ENCODE results near the gene CDK10. TPM values are rescaled to one million over a fixed set of nuclear protein-coding genes. Genes with fewer than 3 reads are reported as not detected.

Gene CDK10
- total and polyA plus RNA-seq, 4 donors, result 34.7 to 115 (median 82.4) TPM

- no peak for DNase-seq (ENCODE audit: low read depth in 4 of 6, low spot score in 6 of 6)
- peaks cover 79% of the 10 kb centered on the region for H3K36me3 ChIP-seq (ENCODE audit: control insufficient read depth, insufficient read depth, low read length)
- 95% methylated on average over 12 of the region's 12 CpGs for WGBS (ENCODE audit: insufficient coverage)
- H3K4me3 ChIP-seq (ENCODE audit: low read depth, low read length), result no peak overlapping the region
- no peak overlapping the region for H3K27ac ChIP-seq (ENCODE audit: low read depth, low read length)
- no peaks in the 10 kb centered on the region for H3K9me3 ChIP-seq (ENCODE audit: control insufficient read depth, insufficient read depth, low read length)
- peaks cover 1% of the 10 kb centered on the region for H3K4me1 ChIP-seq (ENCODE audit: control insufficient read depth, insufficient read depth, low read length)
- no peaks in the 10 kb centered on the region for H3K27me3 ChIP-seq (ENCODE audit: control insufficient read depth, insufficient read depth, low read length)
Observed at GRCh38 chr16:89646906-89647305, 39.6 kb upstream of the CDK10 start.

- peaks cover 5% of the 10 kb centered on the region for H3K4me1 ChIP-seq (ENCODE audit: control insufficient read depth, insufficient read depth, low read length)
- no peak for DNase-seq (ENCODE audit: low read depth in 4 of 6, low spot score in 6 of 6)
- H3K36me3 ChIP-seq (ENCODE audit: control insufficient read depth, insufficient read depth, low read length), result peaks cover 75% of the 10 kb centered on the region
- 91% methylated on average over 15 of the region's 15 CpGs for WGBS (ENCODE audit: insufficient coverage)
- no peaks in the 10 kb centered on the region for H3K9me3 ChIP-seq (ENCODE audit: control insufficient read depth, insufficient read depth, low read length)
- no peak overlapping the region for H3K4me3 ChIP-seq (ENCODE audit: low read depth, low read length)
- H3K27ac ChIP-seq (ENCODE audit: low read depth, low read length), result no peak overlapping the region
- no peaks in the 10 kb centered on the region for H3K27me3 ChIP-seq (ENCODE audit: control insufficient read depth, insufficient read depth, low read length)
Observed at GRCh38 chr16:89651584-89651983, 34.9 kb upstream of the CDK10 start.

- Histone ChIP-seq H3K4me3 (ENCODE audit: low read depth, low read length) (no peak overlapping the region), H3K36me3 (ENCODE audit: control insufficient read depth, insufficient read depth, low read length) (peaks cover 55% of the 10 kb centered on the region), H3K9me3 (ENCODE audit: control insufficient read depth, insufficient read depth, low read length) (no peaks in the 10 kb centered on the region), H3K27me3 (ENCODE audit: control insufficient read depth, insufficient read depth, low read length) (no peaks in the 10 kb centered on the region), H3K4me1 (ENCODE audit: control insufficient read depth, insufficient read depth, low read length) (peaks cover 17% of the 10 kb centered on the region), H3K27ac (ENCODE audit: low read depth, low read length) (no peak overlapping the region)
- no peak for DNase-seq (ENCODE audit: low read depth in 4 of 6, low spot score in 6 of 6)
- 96% methylated on average over 4 of the region's 10 CpGs for WGBS (ENCODE audit: insufficient coverage)
Observed at GRCh38 chr16:89653656-89654295, 32.7 kb upstream of the CDK10 start.

GRCh38 chr16:89655062-89655643, 31.3 kb upstream of the CDK10 start:
- Histone ChIP-seq H3K4me1 (ENCODE audit: control insufficient read depth, insufficient read depth, low read length) (peaks cover 26% of the 10 kb centered on the region), H3K36me3 (ENCODE audit: control insufficient read depth, insufficient read depth, low read length) (peaks cover 51% of the 10 kb centered on the region), H3K27ac (ENCODE audit: low read depth, low read length) (no peak overlapping the region), H3K9me3 (ENCODE audit: control insufficient read depth, insufficient read depth, low read length) (no peaks in the 10 kb centered on the region), H3K4me3 (ENCODE audit: low read depth, low read length) (no peak overlapping the region), H3K27me3 (ENCODE audit: control insufficient read depth, insufficient read depth, low read length) (no peaks in the 10 kb centered on the region)
- 92% methylated on average over 9 of the region's 10 CpGs for WGBS (ENCODE audit: insufficient coverage)
- no peak for DNase-seq (ENCODE audit: low read depth in 4 of 6, low spot score in 6 of 6)

- WGBS (ENCODE audit: insufficient coverage), result 29% methylated on average over 31 of the region's 32 CpGs
- peaks cover 26% of the 10 kb centered on the region for H3K4me1 ChIP-seq (ENCODE audit: control insufficient read depth, insufficient read depth, low read length)
- peak overlapping the region; percentile 72 for H3K4me3 ChIP-seq (ENCODE audit: low read depth, low read length)
- H3K36me3 ChIP-seq (ENCODE audit: control insufficient read depth, insufficient read depth, low read length), result peaks cover 46% of the 10 kb centered on the region
- no peak for DNase-seq (ENCODE audit: low read depth in 4 of 6, low spot score in 6 of 6)
- H3K27me3 ChIP-seq (ENCODE audit: control insufficient read depth, insufficient read depth, low read length), result no peaks in the 10 kb centered on the region
- H3K9me3 ChIP-seq (ENCODE audit: control insufficient read depth, insufficient read depth, low read length), result no peaks in the 10 kb centered on the region
- H3K27ac ChIP-seq (ENCODE audit: low read depth, low read length), result no peak overlapping the region
Observed at GRCh38 chr16:89656435-89657121, 29.9 kb upstream of the CDK10 start.

- peak; percentile 78 to 97 (median 86) for DNase-seq (ENCODE audit: low read depth in 4 of 6, low spot score in 6 of 6)
- Histone ChIP-seq H3K9me3 (ENCODE audit: control insufficient read depth, insufficient read depth, low read length) (no peaks in the 10 kb centered on the region), H3K27ac (ENCODE audit: low read depth, low read length) (no peak within 1 kb of the TSS), H3K27me3 (ENCODE audit: control insufficient read depth, insufficient read depth, low read length) (no peaks in the 10 kb centered on the region), H3K4me1 (ENCODE audit: control insufficient read depth, insufficient read depth, low read length) (peaks cover 26% of the 10 kb centered on the region), H3K4me3 (ENCODE audit: low read depth, low read length) (peak within 1 kb of the TSS; percentile 72), H3K36me3 (ENCODE audit: control insufficient read depth, insufficient read depth, low read length) (peaks cover 41% of the 10 kb centered on the region)
- under 1% methylated on average over 99 of the region's 99 CpGs for WGBS (ENCODE audit: insufficient coverage)
Observed at GRCh38 chr16:89657442-89658220, 28.9 kb upstream of the CDK10 start, which contains the start of the genes CHMP1A and SPATA33. Gene CHMP1A, minus strand, starts transcription at chr16:89657708. Its CDS starts 120 bp downstream, at chr16:89657588. Gene SPATA33, plus strand, starts transcription at chr16:89657836. Its CDS starts 76 bp downstream, at chr16:89657912.

GRCh38 chr16:89658221-89658879, 28.1 kb upstream of the CDK10 start:
- 17% methylated on average over 27 of the region's 27 CpGs for WGBS (ENCODE audit: insufficient coverage)
- H3K4me1 ChIP-seq (ENCODE audit: control insufficient read depth, insufficient read depth, low read length), result peaks cover 26% of the 10 kb centered on the region
- no peaks in the 10 kb centered on the region for H3K27me3 ChIP-seq (ENCODE audit: control insufficient read depth, insufficient read depth, low read length)
- no peak overlapping the region for H3K27ac ChIP-seq (ENCODE audit: low read depth, low read length)
- peak in 1 of 6 donors; percentile 1 for DNase-seq (ENCODE audit: low read depth in 4 of 6, low spot score in 6 of 6)
- peak overlapping the region; percentile 72 for H3K4me3 ChIP-seq (ENCODE audit: low read depth, low read length)
- H3K9me3 ChIP-seq (ENCODE audit: control insufficient read depth, insufficient read depth, low read length), result no peaks in the 10 kb centered on the region
- peaks cover 46% of the 10 kb centered on the region for H3K36me3 ChIP-seq (ENCODE audit: control insufficient read depth, insufficient read depth, low read length)

- H3K4me1 ChIP-seq (ENCODE audit: control insufficient read depth, insufficient read depth, low read length), result peaks cover 26% of the 10 kb centered on the region
- no peak for DNase-seq (ENCODE audit: low read depth in 4 of 6, low spot score in 6 of 6)
- H3K4me3 ChIP-seq (ENCODE audit: low read depth, low read length), result no peak overlapping the region
- H3K36me3 ChIP-seq (ENCODE audit: control insufficient read depth, insufficient read depth, low read length), result peaks cover 53% of the 10 kb centered on the region
- WGBS (ENCODE audit: insufficient coverage), result 98% methylated on average over 7 of the region's 7 CpGs
- no peak overlapping the region for H3K27ac ChIP-seq (ENCODE audit: low read depth, low read length)
- H3K9me3 ChIP-seq (ENCODE audit: control insufficient read depth, insufficient read depth, low read length), result no peaks in the 10 kb centered on the region
- H3K27me3 ChIP-seq (ENCODE audit: control insufficient read depth, insufficient read depth, low read length), result no peaks in the 10 kb centered on the region
Observed at GRCh38 chr16:89660146-89660545, 26.3 kb upstream of the CDK10 start.

GRCh38 chr16:89661215-89661614, 25.3 kb upstream of the CDK10 start:
- WGBS (ENCODE audit: insufficient coverage), result 100% methylated on average over 2 of the region's 9 CpGs
- Histone ChIP-seq H3K36me3 (ENCODE audit: control insufficient read depth, insufficient read depth, low read length) (peaks cover 50% of the 10 kb centered on the region), H3K4me1 (ENCODE audit: control insufficient read depth, insufficient read depth, low read length) (peaks cover 25% of the 10 kb centered on the region)

More at GRCh38 chr16:89661215-89661614, 25.3 kb upstream of the CDK10 start:
- no peak overlapping the region for H3K27ac ChIP-seq (ENCODE audit: low read depth, low read length)
- no peak overlapping the region for H3K4me3 ChIP-seq (ENCODE audit: low read depth, low read length)
- no peaks in the 10 kb centered on the region for H3K27me3 ChIP-seq (ENCODE audit: control insufficient read depth, insufficient read depth, low read length)
- H3K9me3 ChIP-seq (ENCODE audit: control insufficient read depth, insufficient read depth, low read length), result no peaks in the 10 kb centered on the region
- DNase-seq (ENCODE audit: low read depth in 4 of 6, low spot score in 6 of 6), result no peak

Measured in spinal cord (tissue), 10 donors.